GM06990 (cell line): Measurements from ENCODE around the gene CHGA.

Source experiments
- DNase-seq: peaks from one replicate; pipeline ENCODE4 v3.0.0-alpha.2; 2011; ENCODE audit not compliant: insufficient read length; ENCODE audit errors: extremely low read depth
- H3K27me3 ChIP-seq: replicated peaks from 2 replicates; pipeline ENCODE4 v1.6.0; 2011; ENCODE audit warnings: low read length; ENCODE audit not compliant: control insufficient read depth, insufficient read depth
- H3K36me3 ChIP-seq: 2 replicates; pipeline ENCODE4 v1.5.1; 2011; ENCODE audit warnings: low read length; ENCODE audit not compliant: control insufficient read depth, insufficient read depth
- H3K4me3 ChIP-seq: replicated peaks from 2 replicates; pipeline ENCODE4 v1.5.1; 2011; ENCODE audit warnings: low read depth, mild to moderate bottlenecking, control low read depth, low read length
- CTCF ChIP-seq: IDR thresholded peaks from 2 replicates; pipeline ENCODE4 v1.5.1; 2011; ENCODE audit warnings: low read length, control low read depth, mild to moderate bottlenecking, inconsistent platforms; ENCODE audit not compliant: insufficient read depth, poor library complexity, severe bottlenecking

The CHGA gene

GRCh38 chr14:92967346-92967926 lies 44.5 kb downstream of the CHGA start:
- no peaks in the 10 kb centered on the region for H3K36me3 ChIP-seq
- H3K27me3 ChIP-seq, result no peaks in the 10 kb centered on the region
- no peak overlapping the region for H3K4me3 ChIP-seq
- DNase-seq, result no peak
- TF ChIP-seq CTCF, result no peak

GRCh38 chr14:92968291-92969020 lies 45.5 kb downstream of the CHGA start:
- no peak overlapping the region for H3K4me3 ChIP-seq
- H3K27me3 ChIP-seq, result no peaks in the 10 kb centered on the region
- TF ChIP-seq CTCF, result no peak
- no peaks in the 10 kb centered on the region for H3K36me3 ChIP-seq
- no peak for DNase-seq

GRCh38 chr14:92969430-92969829 lies 46.5 kb downstream of the CHGA start:
- Histone ChIP-seq H3K27me3 (no peaks in the 10 kb centered on the region), H3K4me3 (no peak overlapping the region), H3K36me3 (no peaks in the 10 kb centered on the region)
- no peak for DNase-seq
- TF ChIP-seq CTCF, result no peak

GRCh38 chr14:92969871-92970270 lies 46.9 kb downstream of the CHGA start:
- no peaks in the 10 kb centered on the region for H3K36me3 ChIP-seq
- no peak overlapping the region for H3K4me3 ChIP-seq
- no peaks in the 10 kb centered on the region for H3K27me3 ChIP-seq
- DNase-seq, result no peak
- no peak for TF ChIP-seq CTCF

- no peak for DNase-seq
- Histone ChIP-seq H3K36me3 (no peaks in the 10 kb centered on the region), H3K27me3 (no peaks in the 10 kb centered on the region), H3K4me3 (no peak overlapping the region)
- TF ChIP-seq CTCF, result no peak
Measured at GRCh38 chr14:92970271-92970670, 47.3 kb downstream of the CHGA start.
